SH-SY5Y (cell line): ENCODE results near the gene OPCML.

Experiments
- GATA2 ChIP-seq: IDR thresholded peaks from 2 replicates; pipeline ENCODE4 v1.6.1; 2011; ENCODE audit warnings: mild to moderate bottlenecking, low read depth, low read length
- GATA3 ChIP-seq: IDR thresholded peaks from 2 replicates; pipeline ENCODE4 v1.6.1; 2011; ENCODE audit warnings: low read depth, mild to moderate bottlenecking, low read length, moderate library complexity

OPCML gene

DNA sequence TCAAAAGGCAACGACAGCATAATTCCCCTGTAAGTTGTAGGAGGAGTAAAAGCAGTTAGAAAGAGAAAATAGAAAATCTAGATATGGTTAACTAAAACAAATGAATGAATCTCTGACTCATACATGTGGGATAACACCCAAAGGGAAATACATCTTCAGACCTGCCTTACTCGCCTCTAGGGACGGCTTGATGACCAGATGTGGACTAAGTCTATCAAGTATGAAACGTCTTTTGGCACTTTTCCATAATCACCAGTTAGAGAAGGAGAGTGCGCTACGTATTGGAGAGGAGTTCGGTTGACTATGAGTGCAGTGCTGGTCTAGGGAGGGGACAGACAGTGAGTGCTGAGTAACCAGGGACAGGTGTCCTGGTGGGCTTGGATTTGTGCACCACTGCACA is 459.9 kb downstream of the OPCML start:
- TF ChIP-seq GATA2 (no peak), GATA3 (no peak)

DNA sequence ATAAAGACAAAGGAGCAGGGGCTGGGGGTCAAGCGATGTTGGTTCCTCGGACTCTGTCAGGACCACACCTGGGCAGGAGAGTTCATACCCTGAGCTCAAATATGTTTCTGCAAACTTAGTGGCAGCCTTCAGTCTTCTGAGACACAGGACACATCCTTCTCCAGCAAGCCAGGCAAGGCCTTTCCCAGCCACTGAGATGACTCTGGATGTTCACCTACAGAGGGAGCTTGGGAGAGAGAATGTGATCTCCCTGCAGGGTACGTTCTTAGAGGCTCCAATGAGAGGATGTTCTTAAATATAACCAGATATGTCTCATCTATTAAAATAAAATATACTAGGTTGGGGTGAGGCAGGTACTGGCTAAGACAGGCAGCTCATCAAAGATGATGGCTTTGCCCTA is 461.5 kb downstream of the OPCML start:
- TF ChIP-seq GATA2: no peak
- TF ChIP-seq GATA3: no peak

DNA sequence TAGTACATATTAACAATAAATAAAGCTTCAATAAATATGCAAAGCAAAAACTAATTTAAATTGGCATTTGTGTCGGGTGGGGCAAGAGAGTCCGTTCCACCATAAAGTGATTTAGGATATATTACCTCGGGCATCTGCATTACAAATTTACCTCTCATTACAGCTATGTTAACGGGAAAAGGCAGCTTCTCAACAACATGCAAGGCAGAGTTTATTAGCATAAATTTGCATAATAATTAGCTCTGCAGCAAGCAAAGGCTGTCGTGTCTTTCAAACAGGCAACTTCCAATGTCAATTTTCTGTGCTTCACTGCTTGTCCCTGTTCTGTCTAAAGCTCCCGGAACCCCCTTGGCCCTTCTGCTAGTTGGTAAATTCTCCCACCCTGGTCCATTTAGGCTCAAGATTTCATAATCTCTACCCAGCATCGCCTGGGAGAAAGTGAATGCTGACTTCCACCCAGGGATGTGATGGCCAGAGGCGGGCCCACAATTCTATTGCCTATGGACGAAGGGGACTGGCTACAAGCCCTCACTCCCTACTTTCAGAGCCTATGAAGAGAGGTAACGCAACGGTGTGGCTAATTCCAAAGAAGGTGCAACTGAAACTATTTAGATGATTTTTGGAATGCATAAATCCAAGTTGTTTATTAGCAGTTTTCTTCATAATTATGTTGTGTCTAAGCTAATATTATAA is 462.1 kb downstream of the OPCML start:
- TF ChIP-seq GATA3 (no peak), GATA2 (no peak)

DNA sequence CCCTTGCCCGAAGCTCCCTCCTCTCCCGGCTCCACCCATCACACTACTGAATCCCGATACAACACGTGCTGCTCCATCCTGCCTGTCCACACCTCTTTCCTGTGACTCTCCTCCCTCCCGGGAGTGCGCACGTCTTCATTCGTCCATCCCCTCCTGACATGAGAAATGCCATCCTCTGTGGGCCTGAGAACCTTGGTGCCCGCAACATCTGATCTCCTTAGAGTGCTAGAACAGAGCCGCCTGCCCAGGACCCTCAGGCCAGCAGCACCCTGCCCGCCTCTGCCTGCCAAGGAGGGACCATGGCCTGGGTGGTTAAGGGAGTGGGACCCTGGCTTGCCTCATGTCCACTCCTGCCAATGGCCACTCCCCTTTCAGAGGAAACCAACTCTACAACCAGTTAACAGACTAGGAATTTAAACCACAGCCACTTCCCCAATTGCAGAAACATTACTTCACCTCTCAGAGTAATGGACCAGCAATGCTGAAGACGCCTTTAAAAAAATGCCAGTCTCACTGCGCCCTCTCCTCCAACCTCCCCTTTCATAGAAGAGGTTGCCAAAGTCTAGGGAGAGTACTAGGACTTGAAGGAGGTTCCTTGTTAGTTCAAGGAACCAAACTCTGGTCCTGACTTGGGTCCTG is 466.3 kb downstream of the OPCML start:
- TF ChIP-seq GATA3 (no peak), GATA2 (no peak)

DNA sequence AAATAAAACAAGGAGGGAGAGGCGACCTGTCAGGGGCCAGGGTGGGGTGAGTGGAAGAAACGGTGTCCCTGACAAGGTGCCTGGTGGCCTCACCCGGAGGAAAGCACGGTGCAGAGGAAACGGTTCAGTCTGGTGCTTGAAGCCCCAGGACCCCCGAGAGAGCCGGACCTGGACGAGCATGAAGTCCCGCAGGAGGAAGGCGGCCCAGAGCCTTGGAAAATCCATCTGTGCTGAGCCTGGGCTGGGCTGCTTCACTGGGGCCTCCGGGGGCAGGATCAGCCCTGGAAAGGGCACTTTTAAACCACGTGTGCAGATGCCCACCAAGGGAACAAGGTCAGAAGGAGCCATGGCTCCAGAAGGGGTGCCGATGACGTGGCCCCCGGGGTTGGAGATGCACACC is 467.3 kb downstream of the OPCML start:
- TF ChIP-seq GATA2 (no peak), GATA3 (no peak)

DNA sequence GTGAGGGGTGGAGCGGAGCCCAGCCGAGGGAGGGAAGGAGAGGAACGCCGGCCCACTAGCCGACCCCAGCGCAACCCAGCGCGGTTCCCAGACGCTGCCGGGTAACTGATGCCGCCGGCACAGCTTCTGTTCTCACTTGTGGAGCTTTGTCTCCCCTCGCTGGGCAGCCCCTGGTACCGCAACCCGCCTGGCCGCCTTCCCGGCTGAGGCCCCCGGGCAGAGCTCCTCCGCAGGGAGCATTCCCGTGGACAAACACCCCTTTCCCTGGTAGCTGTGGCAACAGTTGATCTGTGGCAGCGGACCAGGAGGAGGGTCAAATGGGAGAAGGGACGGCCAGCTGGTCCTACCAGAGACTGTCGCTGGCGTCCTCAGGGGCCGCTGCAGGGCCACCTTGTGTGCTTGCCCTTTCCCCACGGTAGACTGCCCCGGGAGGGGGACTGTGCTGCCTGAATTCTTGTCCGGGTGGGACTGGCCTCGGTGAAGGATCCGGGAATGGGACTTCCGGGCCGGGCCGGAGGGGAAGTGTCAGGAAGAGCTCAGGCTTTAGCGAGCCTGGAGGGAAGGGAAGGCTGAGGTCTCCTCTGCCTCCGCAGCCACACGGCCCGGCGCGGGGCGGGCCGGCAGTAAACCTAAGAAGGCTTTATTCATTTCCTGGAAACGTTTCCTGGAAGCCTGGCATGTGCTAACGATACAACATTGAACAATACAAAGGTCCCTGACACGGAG is 468.0 kb downstream of the OPCML start:
- TF ChIP-seq GATA3 (no peak), GATA2 (no peak)

DNA sequence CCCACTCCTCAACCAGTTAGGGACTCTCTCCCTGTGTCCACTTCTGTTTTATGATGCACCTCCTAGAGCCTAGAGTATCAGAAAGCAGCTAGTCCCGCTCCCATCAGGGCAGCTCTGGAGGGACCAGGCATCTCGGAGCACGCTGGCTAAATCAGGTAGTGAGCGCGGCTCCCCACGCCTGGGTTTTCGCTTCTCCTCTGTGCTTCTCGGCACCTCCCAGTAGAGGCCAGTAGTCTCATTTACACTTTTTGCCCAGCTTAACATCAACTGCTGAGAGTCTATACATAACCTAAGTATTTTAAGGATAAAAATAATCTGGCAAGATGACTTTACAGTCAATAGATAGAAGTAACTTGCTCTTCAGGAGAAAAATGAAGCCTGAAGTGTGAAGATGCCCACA is 473.8 kb downstream of the OPCML start:
- TF ChIP-seq GATA2: no peak
- TF ChIP-seq GATA3: no peak

DNA sequence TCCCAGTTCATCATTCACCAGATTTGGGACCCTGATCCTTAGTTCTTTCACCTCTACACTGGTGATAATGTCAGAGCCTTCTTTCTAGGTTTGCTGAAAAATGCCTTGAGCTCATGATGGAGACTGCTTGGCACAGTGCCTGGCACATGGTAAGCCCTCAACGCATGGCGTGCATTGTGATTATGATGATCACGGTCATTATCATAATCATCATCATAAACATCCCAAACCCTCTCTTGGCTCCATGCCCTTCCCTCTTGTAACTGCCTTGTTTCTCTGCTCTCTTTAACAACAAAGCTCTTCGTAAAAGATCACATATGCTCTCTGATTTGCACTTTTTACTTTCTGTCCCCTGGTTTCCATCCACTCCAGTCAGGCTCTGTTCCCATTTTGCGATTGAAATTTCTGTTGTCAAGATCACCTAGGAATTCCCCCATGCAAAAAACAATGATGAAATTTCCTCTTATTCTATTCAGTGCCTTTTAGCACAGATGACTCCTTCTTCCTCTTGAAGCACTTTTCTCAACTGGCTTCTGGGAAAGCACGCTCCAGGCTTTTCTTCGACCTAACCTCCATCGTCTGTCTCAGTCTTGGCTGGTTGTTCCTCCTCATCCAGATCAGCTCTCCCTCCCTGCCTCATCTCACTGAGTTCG is 479.1 kb downstream of the OPCML start:
- TF ChIP-seq GATA2 (no peak), GATA3 (no peak)

DNA sequence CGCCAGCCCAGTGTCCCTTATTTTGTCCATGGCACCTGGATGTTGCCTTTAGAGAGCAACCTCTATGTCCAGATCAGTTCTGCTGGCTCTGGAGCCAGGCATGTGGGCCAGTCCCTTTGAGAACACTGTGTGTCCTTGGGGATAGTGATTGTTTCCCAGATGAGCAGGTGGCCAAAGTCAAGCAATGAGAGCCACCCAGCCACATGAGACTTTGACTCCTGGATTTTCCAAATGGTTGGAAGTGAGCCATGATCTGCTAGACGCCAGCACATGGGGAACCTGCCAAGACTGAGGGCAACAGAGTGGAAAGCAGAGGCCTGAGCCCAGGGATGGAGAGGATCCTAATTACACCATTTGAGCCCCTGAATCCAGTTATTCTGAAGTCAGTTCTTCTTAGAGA is 479.8 kb downstream of the OPCML start:
- TF ChIP-seq GATA2 (no peak), GATA3 (no peak)

DNA sequence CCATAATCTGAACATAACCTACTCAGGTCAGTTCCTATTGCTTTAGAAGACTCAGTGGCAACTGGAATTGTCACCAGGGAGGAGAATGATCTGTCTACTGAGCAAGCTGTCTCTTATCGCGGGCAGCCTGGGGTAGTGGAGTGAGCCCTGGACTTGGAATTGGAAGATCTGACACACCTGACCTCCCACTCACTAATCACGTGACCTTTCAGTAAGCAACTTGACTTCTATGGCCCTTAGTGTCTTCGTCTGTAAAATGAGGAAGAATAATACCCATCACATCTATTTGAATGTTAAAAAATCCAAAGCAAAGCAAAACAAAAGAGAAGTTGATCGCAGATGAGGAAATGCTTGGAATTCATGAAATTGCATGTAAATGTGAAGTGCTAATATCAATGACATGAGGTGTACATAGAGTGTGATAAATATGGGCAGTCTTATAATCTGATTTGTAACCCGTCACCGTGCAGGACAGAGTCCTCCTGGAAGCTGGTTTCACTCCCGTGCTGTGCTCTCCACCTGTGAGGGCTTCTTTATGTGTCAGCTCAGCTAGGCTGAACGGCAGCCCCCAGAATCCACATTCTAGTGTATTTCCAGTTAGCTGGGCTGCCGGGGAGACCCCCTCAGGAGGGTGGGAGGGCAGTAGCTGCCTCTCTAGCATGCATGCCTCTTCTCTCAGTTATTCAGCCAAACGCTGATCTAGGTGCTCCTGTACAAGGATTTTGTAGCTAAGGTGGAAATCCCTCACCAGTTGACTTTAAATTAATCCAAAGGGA is 482.9 kb downstream of the OPCML start:
- no peak for TF ChIP-seq GATA2
- no peak for TF ChIP-seq GATA3

DNA sequence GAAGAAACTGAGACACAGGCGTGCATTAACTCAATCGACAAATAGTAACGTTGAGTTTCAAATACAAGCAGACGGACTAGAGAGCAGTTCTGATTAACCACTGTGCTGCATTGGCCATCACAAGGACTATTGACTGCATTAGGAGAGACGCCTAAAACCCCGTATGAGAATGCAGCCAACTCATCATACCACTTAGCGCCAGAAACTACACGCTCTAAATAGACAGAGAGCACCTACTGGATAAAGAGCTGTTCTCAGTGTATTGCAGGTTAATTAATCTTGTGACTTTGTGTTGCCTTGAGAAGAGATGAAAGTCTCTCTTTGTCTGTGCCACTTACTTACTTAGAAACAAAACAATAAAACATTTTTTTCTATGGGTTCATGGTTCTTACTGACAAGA is 484.0 kb downstream of the OPCML start:
- TF ChIP-seq GATA2: no peak

DNA sequence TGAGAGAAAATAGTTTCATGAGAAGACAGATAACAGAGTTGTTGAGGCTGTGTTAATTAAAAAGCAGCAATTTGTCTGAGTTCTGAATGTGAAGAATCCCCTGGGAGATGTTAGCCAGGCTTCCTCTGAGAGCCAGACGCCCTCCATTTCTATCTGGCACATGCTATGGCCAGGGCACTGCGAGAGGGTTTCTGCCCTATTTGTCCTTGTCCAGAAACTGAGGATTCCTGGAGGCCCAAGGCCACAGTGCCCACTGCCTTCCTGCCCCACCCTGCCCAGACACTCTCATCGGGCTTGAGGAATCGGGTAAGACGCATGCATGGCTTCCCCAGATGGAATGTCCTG is 484.6 kb downstream of the OPCML start:
- TF ChIP-seq GATA2 (no peak), GATA3 (no peak)

DNA sequence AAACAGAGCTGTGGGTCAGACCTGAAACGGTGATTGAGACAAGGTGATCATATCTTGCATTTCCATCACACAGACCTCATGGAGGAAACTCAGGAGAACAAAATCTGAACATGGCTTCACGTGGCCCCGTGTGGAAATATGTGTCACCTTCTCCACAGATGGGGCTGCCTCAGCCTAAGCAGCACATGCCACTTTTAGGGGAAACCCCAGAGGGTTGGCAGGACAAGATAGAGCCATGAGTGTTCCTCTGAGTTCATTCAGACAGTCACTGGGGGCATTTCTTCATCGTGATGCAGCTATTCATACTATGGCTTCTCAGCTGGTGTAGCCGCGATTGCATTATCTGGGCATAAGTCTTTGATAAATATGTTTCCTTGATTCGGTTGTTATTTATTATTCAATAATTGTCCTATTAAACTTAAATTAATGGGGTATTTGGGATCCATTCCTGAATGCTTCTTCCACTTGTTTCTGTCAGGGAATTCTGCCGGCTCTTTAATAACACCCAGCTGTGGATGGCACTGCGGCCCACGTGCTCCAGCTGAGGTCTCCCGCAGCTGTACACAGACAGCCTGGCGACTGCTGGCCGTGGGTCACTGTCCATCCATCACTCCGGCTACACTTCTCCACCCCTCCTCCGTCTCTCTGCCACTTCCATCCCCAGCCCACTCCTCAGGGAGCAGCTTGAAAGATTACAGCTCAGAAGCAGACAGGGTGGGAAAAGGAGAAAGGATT is 485.1 kb downstream of the OPCML start:
- TF ChIP-seq GATA2 (no peak), GATA3 (no peak)
